Measurements from ENCODE around the gene AHSA1. TPM values are rescaled to one million over a fixed set of nuclear protein-coding genes. Genes with fewer than 3 reads are reported as not detected.

Gene AHSA1
- total and polyA plus RNA-seq, 2 experiments from 2014 or later, result 177 to 213 TPM

DNA sequence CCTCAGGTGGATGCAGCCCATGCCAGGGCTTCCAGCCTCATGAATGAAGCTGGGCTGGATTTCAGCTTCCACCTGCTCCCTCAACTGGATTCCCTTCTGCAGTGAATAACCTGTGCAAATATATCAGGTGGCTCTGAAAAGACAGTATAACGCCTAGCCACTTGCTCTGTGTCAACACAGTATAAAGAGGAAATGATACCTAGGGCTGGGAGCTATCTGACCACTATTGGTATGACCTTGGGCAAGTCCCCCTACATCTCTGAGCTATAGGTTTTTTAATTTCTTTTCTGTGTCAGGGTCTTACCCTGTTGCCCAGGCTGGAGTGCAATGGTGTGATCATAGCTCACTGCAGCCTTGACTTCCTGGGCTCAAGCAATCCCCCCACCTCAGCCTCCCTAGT, 20.9 kb downstream of the AHSA1 start (continued):
- TF ChIP-seq CTCF (conservative IDR thresholded peaks at IDR 0.05; ENCODE audit: low read depth in 2 of 2) (no peak), POLR2AphosphoS5 (IDR thresholded peaks at IDR 0.05; ENCODE audit: low read depth) (no peak), ZNF331 (CRISPR knock-in tag; IDR thresholded peaks at IDR 0.05; ENCODE audit: low read depth) (no peak), EZH2phosphoT487 (IDR thresholded peaks at IDR 0.05; ENCODE audit: unreplicated experiment) (no peak), ZNF114 (CRISPR knock-in tag; IDR thresholded peaks at IDR 0.05) (no peak), NANOG (IDR thresholded peaks at IDR 0.05; ENCODE audit: borderline replicate concordance) (no peak)

GRCh38 chr14:77482422-77482821, 24.5 kb downstream of the AHSA1 start:
- no peak overlapping the region for H2AFZ ChIP-seq
- H3K9me2 ChIP-seq (ENCODE audit: insufficient read depth), result no peaks in the 10 kb centered on the region
- H3K27ac ChIP-seq (ENCODE audit: low read depth), result no peak overlapping the region
- no peaks in the 10 kb centered on the region for H3K27me3 ChIP-seq (ENCODE audit: insufficient read depth)
- Mint-ChIP-seq H3K4me3 (no peak overlapping the region), H3K9me3 (no peaks in the 10 kb centered on the region), H3K4me1 (no peaks in the 10 kb centered on the region), H3K36me3 (ENCODE audit: low read depth) (no peaks in the 10 kb centered on the region), H3K27me3 (ENCODE audit: insufficient read depth, low read depth, poor library complexity) (peaks cover under 1% of the 10 kb centered on the region), H3K27ac (no peak overlapping the region)
- no peaks in the 10 kb centered on the region for H3F3A ChIP-seq (replicated peaks; ENCODE audit: low read depth)
- H3K36me3 ChIP-seq (ENCODE audit: insufficient read depth), result no peaks in the 10 kb centered on the region
- H3K4me3 ChIP-seq, result no peak overlapping the region
- no peaks in the 10 kb centered on the region for H4K20me1 ChIP-seq (replicated peaks; ENCODE audit: insufficient read depth)
- DNase-seq (ENCODE audit: low spot score), result no peak
- H3K4me2 ChIP-seq, result no peak overlapping the region
- H3K4me1 ChIP-seq (ENCODE audit: insufficient read depth), result no peaks in the 10 kb centered on the region
- no peak for ATAC-seq
- H3K79me2 ChIP-seq (replicated peaks; ENCODE audit: insufficient read depth), result no peaks in the 10 kb centered on the region
- TF ChIP-seq ZNF331 (CRISPR knock-in tag; IDR thresholded peaks at IDR 0.05; ENCODE audit: low read depth) (no peak), CREB1 (CRISPR knock-in tag; IDR thresholded peaks at IDR 0.05; ENCODE audit: low read depth) (no peak), CTCF (conservative IDR thresholded peaks at IDR 0.05; ENCODE audit: low read depth in 2 of 2) (no peak), NANOG (IDR thresholded peaks at IDR 0.05; ENCODE audit: borderline replicate concordance) (no peak), JUNB (IDR thresholded peaks at IDR 0.05; ENCODE audit: unreplicated experiment) (no peak), EZH2phosphoT487 (IDR thresholded peaks at IDR 0.05; ENCODE audit: unreplicated experiment) (no peak), ZNF114 (CRISPR knock-in tag; IDR thresholded peaks at IDR 0.05) (no peak), EZH2 (IDR thresholded peaks at IDR 0.05; ENCODE audit: low read depth, unreplicated experiment) (no peak), POLR2AphosphoS5 (IDR thresholded peaks at IDR 0.05; ENCODE audit: low read depth) (no peak), ZNF462 (CRISPR knock-in tag; IDR thresholded peaks at IDR 0.05) (no peak)
- TF ChIP-seq, protein P1, sequence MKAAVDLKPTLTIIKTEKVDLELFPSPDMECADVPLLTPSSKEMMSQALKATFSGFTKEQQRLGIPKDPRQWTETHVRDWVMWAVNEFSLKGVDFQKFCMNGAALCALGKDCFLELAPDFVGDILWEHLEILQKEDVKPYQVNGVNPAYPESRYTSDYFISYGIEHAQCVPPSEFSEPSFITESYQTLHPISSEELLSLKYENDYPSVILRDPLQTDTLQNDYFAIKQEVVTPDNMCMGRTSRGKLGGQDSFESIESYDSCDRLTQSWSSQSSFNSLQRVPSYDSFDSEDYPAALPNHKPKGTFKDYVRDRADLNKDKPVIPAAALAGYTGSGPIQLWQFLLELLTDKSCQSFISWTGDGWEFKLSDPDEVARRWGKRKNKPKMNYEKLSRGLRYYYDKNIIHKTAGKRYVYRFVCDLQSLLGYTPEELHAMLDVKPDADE (IDR thresholded peaks at IDR 0.05), result no peak
